HG03175 (cell line): ENCODE measurements around the gene AFF1.
A peak's percentile ranks its signal among the peaks of the same experiment; 100 is the strongest.

Experiments
- ATAC-seq: cut with Tn5 transposase; IDR thresholded peaks from one replicate; pipeline ENCODE4 v1.9.1; 2021; ENCODE audit warnings: mild to moderate bottlenecking, moderate library complexity; ENCODE audit not compliant: unreplicated experiment

AFF1 gene

GRCh38 chr4:86934771-86935565 lies at the start of gene AFF1:
Gene AFF1 (plus strand): TSS chr4:86935011. CDS start chr4:86948534, 13,523 bp downstream.
- peak; percentile 49 for ATAC-seq

- no peak for ATAC-seq
These were observed 44.0 kb upstream of the AFF1 start for GRCh38 chr4:86890790-86891189.

- peak; percentile 55 for ATAC-seq
These were observed 42.8 kb upstream of the AFF1 start, which contains the start of gene C4orf36 for GRCh38 chr4:86891762-86892635. Gene C4orf36 (minus strand): TSS chr4:86892422. CDS start chr4:86891520, 902 bp downstream.

- ATAC-seq = peak; percentile 5
These were observed 42.2 kb upstream of the AFF1 start for GRCh38 chr4:86892636-86892960.

- no peak for ATAC-seq
These were observed 41.7 kb upstream of the AFF1 start for GRCh38 chr4:86893136-86893535.

- no peak for ATAC-seq
These were observed 40.4 kb upstream of the AFF1 start for GRCh38 chr4:86894455-86894854.

GRCh38 chr4:86895692-86896488 lies 38.9 kb upstream of the AFF1 start:
- peak; percentile 58 for ATAC-seq

- ATAC-seq = no peak
These were observed 38.2 kb upstream of the AFF1 start for GRCh38 chr4:86896596-86896995.

- ATAC-seq = no peak
These were observed 36.2 kb upstream of the AFF1 start for GRCh38 chr4:86898562-86898961.

- ATAC-seq = no peak
These were observed 32.9 kb upstream of the AFF1 start for GRCh38 chr4:86901864-86902263.

- ATAC-seq = no peak
These were observed 26.6 kb upstream of the AFF1 start for GRCh38 chr4:86908251-86908657.

- ATAC-seq = no peak
These were observed 25.1 kb upstream of the AFF1 start for GRCh38 chr4:86909546-86910295.

GRCh38 chr4:86910369-86910768 lies 24.4 kb upstream of the AFF1 start:
- no peak for ATAC-seq

- ATAC-seq = no peak
These were observed 23.8 kb upstream of the AFF1 start for GRCh38 chr4:86910820-86911684.

GRCh38 chr4:86916392-86916791 lies 18.4 kb upstream of the AFF1 start:
- no peak for ATAC-seq

GRCh38 chr4:86917212-86918039 lies 17.4 kb upstream of the AFF1 start:
- no peak for ATAC-seq

- no peak for ATAC-seq
These were observed 16.2 kb upstream of the AFF1 start for GRCh38 chr4:86918539-86919072.

- no peak for ATAC-seq
These were observed 15.1 kb upstream of the AFF1 start for GRCh38 chr4:86919561-86920223.
